ENCODE results near the gene PRPF38A.
A peak's percentile ranks its signal among the peaks of the same experiment; 100 is the strongest.
"Not testable (repeated sequence)": the region's sequence is repeated elsewhere in the genome, so short reads cannot be mapped to it uniquely, and the experiment has no call there.

Gene PRPF38A

GRCh38 chr1:52404116-52404974 lies at the start of gene PRPF38A, which contains the start of gene ORC1:
Gene PRPF38A (plus strand): TSS chr1:52404602. CDS start chr1:52404750, 148 bp downstream.
Gene ORC1 (minus strand): TSS chr1:52404423. CDS start chr1:52402223, 2,200 bp downstream.
- DNase-seq (ENCODE audit: low read depth in 2 of 2), result peak; percentile 85 to 93

GRCh38 chr1:52355436-52355835 lies 49.0 kb upstream of the PRPF38A start:
- no peak for DNase-seq (ENCODE audit: low read depth in 2 of 2)

- DNase-seq (ENCODE audit: low read depth in 2 of 2), result no peak
These were observed 48.4 kb upstream of the PRPF38A start for GRCh38 chr1:52355847-52356505.

- DNase-seq (ENCODE audit: low read depth in 2 of 2), result no peak
These were observed 47.5 kb upstream of the PRPF38A start for GRCh38 chr1:52356818-52357355.

- DNase-seq (ENCODE audit: low read depth in 2 of 2), result no peak
These were observed 47.0 kb upstream of the PRPF38A start for GRCh38 chr1:52357397-52357796.

DNA sequence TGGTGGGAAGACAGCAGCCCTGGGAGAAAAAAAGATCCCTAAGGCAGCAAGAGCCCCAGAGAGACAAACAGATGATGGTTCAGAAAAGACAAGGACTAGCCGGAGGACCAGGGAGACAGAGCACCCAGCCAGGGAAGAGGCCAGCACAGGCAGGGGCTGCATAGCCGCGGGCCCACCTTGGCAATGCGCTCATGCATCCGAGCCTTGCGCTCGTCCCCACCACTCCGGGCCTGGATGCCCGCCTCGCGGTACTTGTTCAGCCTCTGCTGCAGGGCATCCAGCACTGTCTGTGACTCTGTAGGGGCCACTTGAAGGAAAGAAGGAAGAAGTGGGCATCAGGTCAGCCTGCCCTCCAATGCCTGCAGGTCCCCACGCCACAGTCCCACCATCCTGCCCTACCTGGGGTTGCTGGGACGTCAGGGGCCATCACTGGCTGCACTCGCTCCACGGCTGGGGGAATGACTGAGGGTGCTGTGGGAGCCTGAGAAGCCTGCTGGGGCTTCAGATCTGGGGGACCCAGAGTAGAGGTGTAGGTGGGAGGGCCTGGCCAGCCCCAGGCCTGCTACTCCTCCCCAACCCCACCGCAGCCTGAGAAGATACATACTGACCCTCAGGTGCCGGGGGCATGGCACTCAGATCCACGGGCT lies 45.4 kb upstream of the PRPF38A start:
- no peak for DNase-seq (ENCODE audit: low read depth in 2 of 2)

DNA sequence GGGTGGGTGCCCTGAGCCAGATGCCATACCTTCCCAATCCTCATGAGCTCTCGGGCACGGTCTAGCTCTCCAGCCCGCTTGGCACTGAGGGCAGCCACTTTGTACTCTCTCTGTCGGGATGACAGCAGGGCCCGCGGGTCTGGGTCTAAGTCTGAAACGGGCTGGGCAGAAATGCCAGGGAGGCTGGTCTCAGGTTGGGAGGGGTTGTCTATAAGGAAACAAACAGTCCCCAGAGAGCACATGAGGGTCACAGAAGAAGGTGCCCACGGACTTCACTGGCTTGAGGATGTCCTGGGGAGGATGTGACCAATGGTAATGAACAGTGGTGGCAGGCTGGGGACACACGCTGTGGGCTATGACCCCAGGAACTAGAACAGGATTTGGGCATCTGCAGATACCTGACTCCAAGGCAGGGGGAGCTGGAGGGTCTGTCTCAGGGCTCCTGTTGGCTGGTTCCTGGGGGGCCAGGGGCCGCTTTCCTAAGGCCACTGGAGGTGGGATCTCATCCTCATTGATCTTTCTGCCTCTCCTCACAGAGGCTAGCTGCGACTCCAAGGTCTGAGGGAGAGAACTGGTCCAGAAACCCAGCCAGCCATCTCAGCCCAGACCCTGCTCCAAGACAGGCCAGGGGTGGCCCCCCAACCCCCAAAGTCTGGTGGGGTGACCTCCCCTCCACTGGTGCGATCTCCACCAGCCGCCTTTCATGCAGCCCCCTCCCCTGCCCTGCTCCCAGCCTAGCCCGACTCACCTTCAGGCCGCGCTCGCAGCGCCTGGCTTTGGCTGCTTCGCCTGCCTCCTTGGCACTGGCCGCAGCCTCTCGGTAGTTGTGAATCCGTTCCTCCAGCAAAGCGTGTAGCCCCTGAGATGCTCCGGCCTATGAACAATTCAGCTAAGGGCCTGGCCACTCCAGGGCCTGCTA lies 44.5 kb upstream of the PRPF38A start:
- no peak for DNase-seq (ENCODE audit: low read depth in 2 of 2)

DNA sequence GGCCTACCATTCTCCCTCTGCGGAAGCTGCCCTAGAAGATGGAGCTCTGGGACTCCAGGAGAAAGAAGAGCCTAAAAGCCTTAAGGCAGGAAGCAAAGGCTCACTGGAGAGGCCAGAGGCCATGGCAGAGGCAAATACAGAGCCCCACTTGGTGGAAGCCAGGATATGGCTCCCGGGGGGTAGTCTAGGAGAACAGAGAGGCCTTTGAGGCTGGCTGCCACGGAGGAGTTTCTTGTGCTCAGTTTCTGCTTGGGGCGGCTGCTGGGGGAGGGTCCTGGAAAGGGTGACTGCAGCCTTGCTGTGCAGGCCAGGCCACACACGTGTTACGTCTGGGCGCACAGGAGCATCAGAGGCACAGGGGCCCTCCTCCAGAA lies 43.8 kb upstream of the PRPF38A start:
- DNase-seq (ENCODE audit: low read depth in 2 of 2), result no peak

DNA sequence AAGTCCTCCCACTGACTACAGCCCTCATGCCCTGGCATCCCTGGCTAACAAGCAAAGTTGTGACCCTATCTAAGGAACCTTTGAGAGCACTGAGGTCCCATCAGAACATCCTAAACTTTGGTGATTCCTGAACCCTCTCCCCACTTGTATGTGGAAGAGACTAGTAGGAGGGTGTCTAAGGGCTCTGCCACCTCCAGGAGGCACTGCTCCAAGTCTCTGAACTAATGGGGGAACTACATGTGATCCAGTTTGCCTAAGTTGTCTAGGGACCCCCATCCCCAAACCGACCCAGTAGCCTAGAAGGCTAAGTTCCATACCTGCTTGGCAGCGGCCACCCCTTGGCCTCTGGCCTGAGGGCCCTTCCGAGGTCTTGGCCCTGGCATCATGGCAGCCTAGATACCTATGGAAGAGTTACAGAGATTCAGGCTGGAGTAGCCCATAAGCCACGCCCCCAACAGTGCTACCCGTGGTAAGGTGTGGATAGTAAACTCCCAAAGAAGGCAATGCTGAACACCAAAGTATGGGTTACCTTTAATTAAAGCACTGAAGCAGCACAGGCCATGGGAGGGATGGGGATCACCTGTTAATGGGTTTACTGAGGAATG lies 40.1 kb upstream of the PRPF38A start:
- DNase-seq (ENCODE audit: low read depth in 2 of 2), result no peak

- DNase-seq (ENCODE audit: low read depth in 2 of 2), result no peak
These were observed 39.2 kb upstream of the PRPF38A start for GRCh38 chr1:52365071-52365745.

DNA sequence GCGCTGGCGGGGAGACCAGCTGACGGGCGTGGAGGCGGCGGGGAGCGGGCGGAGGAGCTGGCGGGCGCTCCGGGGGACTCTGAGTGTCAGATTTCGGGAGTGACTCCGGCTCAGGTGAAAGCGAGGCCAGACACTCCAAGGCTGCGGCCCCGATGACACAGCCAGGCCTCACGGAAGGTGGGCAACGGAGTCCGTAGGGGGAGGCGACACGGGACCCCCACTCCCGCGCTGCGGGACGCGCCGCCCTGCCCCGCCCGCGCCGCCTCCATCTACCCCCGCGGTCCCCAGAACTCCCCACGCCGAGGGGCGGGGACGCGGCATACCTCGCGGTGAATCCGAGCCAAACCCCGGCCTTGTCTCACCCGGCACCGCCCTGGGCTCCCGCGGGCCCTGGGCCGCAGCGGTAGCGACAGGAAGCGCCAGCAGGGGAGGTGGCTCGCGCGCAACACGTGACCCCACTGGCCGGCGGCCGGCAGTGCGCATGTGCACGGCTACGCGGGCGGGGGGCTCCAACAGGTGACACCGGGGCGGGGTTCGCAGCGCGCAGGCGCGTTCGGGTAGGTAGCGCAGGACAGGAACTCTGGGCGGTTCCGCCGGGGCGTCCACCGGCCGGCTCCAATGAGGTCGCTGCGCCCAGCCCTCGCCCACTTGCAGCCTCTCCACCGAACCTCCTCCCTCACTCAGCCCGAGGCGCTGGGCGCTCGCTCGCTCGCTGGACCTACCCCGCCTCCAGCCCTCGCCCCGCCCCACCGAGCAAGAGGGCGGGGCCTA lies 38.5 kb upstream of the PRPF38A start, which contains the start of gene CC2D1B:
CC2D1B (minus strand) TSS at position 460 of the 771 bp plus-strand sequence. CDS start 1,585 bp downstream, outside the sequence.
- DNase-seq (ENCODE audit: low read depth in 2 of 2), result peak; percentile 97 to 99

GRCh38 chr1:52366517-52366827 lies 37.9 kb upstream of the PRPF38A start:
- DNase-seq (ENCODE audit: low read depth in 2 of 2), result no peak

GRCh38 chr1:52367272-52367671 lies 37.1 kb upstream of the PRPF38A start:
- DNase-seq (ENCODE audit: low read depth in 2 of 2), result no peak

DNA sequence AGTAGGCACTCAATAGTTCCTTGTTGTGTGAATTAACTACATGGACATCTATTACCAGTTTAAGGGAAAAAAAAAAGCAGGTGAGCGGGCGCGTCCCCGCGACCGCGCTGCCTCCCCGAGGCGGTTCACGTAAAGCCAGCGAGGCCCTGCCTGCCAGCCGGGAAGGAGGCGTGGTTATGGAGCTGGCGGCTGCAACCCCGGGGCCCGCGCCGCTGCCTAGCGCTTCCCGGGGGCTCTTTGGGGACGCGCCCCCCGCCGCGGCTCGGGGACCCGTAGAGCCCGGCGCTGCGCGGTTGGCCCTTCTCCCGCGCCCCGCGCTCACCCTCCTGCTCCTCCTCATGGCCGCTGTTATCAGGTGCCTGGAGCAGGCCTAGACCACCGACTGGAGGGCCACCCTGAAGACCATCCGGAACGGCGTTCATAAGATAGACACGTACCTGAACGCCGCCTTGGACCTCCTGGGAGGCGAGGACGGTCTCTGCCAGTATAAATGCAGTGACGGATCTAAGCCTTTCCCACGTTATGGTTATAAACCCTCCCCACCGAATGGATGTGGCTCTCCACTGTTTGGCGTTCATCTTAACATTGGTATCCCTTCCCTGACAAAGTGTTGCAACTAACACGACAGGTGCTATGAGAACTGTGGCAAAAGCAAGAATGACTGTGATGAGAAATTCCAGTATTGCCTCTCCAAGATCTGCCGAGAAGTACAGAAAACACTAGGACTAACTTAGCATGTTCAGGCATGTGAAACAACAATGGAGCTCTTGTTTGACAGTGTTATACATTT lies 35.8 kb upstream of the PRPF38A start:
- peak; percentile 18 to 21 for DNase-seq (ENCODE audit: low read depth in 2 of 2)

GRCh38 chr1:52369851-52370250 lies 34.6 kb upstream of the PRPF38A start:
- DNase-seq (ENCODE audit: low read depth in 2 of 2), result not testable (repeated sequence)

DNA sequence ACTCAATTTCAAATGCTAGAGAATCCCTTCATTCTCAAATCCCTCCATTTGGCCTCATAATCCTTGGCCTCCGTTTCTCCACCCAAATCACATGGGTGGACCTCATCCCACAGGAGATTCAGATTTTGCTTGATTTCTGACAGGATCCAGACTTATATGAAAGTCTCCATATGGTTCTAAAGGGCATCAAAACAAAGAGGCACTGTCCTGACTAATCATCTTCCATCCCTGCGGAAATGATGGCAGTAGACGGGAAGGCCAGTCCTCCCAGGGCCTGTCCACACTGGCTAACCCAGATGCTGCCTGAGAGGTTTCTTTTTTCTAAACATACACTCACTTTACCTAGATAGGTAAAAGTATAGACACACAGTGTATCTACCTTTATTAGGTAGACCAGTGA lies 19.0 kb upstream of the PRPF38A start:
- no peak for DNase-seq (ENCODE audit: low read depth in 2 of 2)

GRCh38 chr1:52386458-52386857 lies 17.9 kb upstream of the PRPF38A start:
- DNase-seq (ENCODE audit: low read depth in 2 of 2), result no peak

DNA sequence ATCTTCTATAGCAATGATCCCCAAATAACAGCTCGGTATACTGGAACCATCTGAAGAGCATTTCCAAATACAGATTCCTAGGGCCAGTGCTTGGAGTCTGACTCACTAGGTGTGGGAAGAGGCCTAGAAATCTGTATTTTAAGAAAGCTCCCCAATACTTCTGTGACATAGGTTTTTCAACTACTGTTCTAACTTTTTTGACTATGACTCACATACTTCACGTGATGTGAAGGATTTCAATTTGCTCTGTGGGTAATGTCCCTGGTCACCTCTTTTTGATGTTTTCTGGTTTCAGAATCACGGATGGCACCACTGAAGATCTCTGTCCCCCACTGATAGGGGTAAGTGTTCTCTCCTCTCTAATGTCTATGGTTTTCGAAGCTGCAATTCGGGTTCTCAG lies 11.2 kb upstream of the PRPF38A start:
- no peak for DNase-seq (ENCODE audit: low read depth in 2 of 2)

- no peak for DNase-seq (ENCODE audit: low read depth in 2 of 2)
These were observed 4.8 kb upstream of the PRPF38A start for GRCh38 chr1:52399629-52400028.
